Liver (tissue), 9 donors: ENCODE measurements around the gene ADGRD1. TPM values are rescaled to one million over a fixed set of nuclear protein-coding genes. Genes with fewer than 3 reads are reported as not detected.

Source experiments
- DNase-seq: peaks from one replicate; pipeline ENCODE4 v3.0.0-alpha.2; 2017; ENCODE audit warnings: low spot score
- H3K27ac ChIP-seq, 2 donors: one replicate each; pipeline ENCODE4 v1.7.0; 2013; ENCODE audit warnings: inconsistent platforms in 2 of 2, low read length in 2 of 2, control low read depth in 1 of 2, low read depth in 1 of 2, mild to moderate bottlenecking in 1 of 2
- H3K27me3 ChIP-seq, 4 donors: one replicate each; pipeline versions ENCODE4 v1.6.1 to v1.7.0; 2013; ENCODE audit warnings: low read length in 3 of 4, inconsistent platforms in 1 of 4, mild to moderate bottlenecking in 1 of 4, moderate library complexity in 1 of 4; ENCODE audit not compliant: control insufficient read depth in 4 of 4, insufficient read depth in 4 of 4
- H3K36me3 ChIP-seq, 4 donors: one replicate each; pipeline versions ENCODE4 v1.6.1 to v1.7.0; 2013; ENCODE audit warnings: low read length in 3 of 4, mild to moderate bottlenecking in 3 of 4, low read depth in 1 of 4, moderate library complexity in 1 of 4; ENCODE audit not compliant: control insufficient read depth in 4 of 4, insufficient read depth in 3 of 4
- H3K4me1 ChIP-seq, 4 donors: one replicate each; pipeline versions ENCODE4 v1.6.1 to v1.7.0; 2013; ENCODE audit warnings: low read length in 3 of 4, mild to moderate bottlenecking in 3 of 4, moderate library complexity in 1 of 4; ENCODE audit not compliant: control insufficient read depth in 4 of 4, insufficient read depth in 4 of 4
- H3K4me3 ChIP-seq, 3 donors: one replicate each; pipeline versions ENCODE4 v1.6.1 to v1.7.0; 2013; ENCODE audit warnings: low read length in 3 of 3, control low read depth in 1 of 3, low read depth in 1 of 3, mild to moderate bottlenecking in 1 of 3
- H3K9ac ChIP-seq, 2 donors: one replicate each; pipeline ENCODE4 v1.7.0; 2013; ENCODE audit warnings: low read length in 2 of 2, mild to moderate bottlenecking in 2 of 2, moderate library complexity in 2 of 2, control low read depth in 1 of 2, low read depth in 1 of 2
- H3K9me3 ChIP-seq, 4 donors: one replicate each; pipeline versions ENCODE4 v1.6.1 to v1.7.0; 2013; ENCODE audit warnings: low read length in 3 of 4; ENCODE audit not compliant: control insufficient read depth in 4 of 4
- EGR1 ChIP-seq, 2 donors: IDR thresholded peaks; 2 replicates each; pipeline ENCODE4 v1.6.1; 2016 to 2018; ENCODE audit warnings: antibody characterized with exemption in 2 of 2, low read depth in 2 of 2
- FOXA1 ChIP-seq: IDR thresholded peaks from 2 replicates; pipeline ENCODE4 v1.6.1; 2016; ENCODE audit warnings: antibody characterized with exemption
- FOXA2 ChIP-seq: IDR thresholded peaks from 2 replicates; pipeline ENCODE4 v1.6.1; 2016; ENCODE audit warnings: antibody characterized with exemption
- GABPA ChIP-seq, 2 donors: IDR thresholded peaks in 1 of 2; conservative IDR thresholded peaks in 1 of 2; 2 replicates each; pipeline ENCODE4 v1.6.1; 2016; ENCODE audit warnings: antibody characterized with exemption in 2 of 2, mild to moderate bottlenecking in 1 of 2, moderate library complexity in 1 of 2
- HNF4G ChIP-seq: IDR thresholded peaks from 2 replicates; pipeline ENCODE4 v1.6.1; 2016; ENCODE audit warnings: antibody characterized with exemption
- JUND ChIP-seq, 2 donors: IDR thresholded peaks; 2 replicates each; pipeline ENCODE4 v1.6.1; 2016; ENCODE audit warnings: antibody characterized with exemption in 2 of 2
- NR2F2 ChIP-seq: IDR thresholded peaks from 2 replicates; pipeline ENCODE4 v1.6.1; 2016; ENCODE audit warnings: antibody characterized with exemption
- RAD21 ChIP-seq, 2 donors: IDR thresholded peaks; 2 replicates each; pipeline ENCODE4 v1.6.1; 2016; ENCODE audit warnings: antibody characterized with exemption in 2 of 2, mild to moderate bottlenecking in 2 of 2
- RXRA ChIP-seq, 2 donors: IDR thresholded peaks; 2 replicates each; pipeline ENCODE4 v1.6.1; 2017 to 2018; ENCODE audit warnings: antibody characterized with exemption in 2 of 2, mild to moderate bottlenecking in 1 of 2
- TAF1 ChIP-seq: conservative IDR thresholded peaks from 2 replicates; pipeline ENCODE4 v1.6.1; 2016; ENCODE audit warnings: antibody characterized with exemption, mild to moderate bottlenecking
- YY1 ChIP-seq: IDR thresholded peaks from 2 replicates; pipeline ENCODE4 v1.6.1; 2016; ENCODE audit warnings: antibody characterized with exemption, mild to moderate bottlenecking
- WGBS: extraction: QIAGEN DNeasy Blood & Tissue Kit; methylation state at CpG from one replicate; pipeline ENCODE4 v1.1.7; 2013; 5-methylcytosine and 5-hydroxymethylcytosine counted together
- polyA plus RNA-seq, 2 donors: library from polyadenylated mRNA; stranded (reverse) in 1 of 2; unstranded in 1 of 2; fragments of 200-250 nt in 1 of 2; fragments of >200 nt in 1 of 2; fragmentation: Nextera tagmentation in 1 of 2; extraction: Ambion mirVana in 1 of 2; gene quantifications; one replicate each; pipeline versions ENCODE4 v1.2.1 to v1.2.3, GENCODE V29; 2013 to 2015
- total RNA-seq, 2 donors: library from RNA; depleted of rRNA; stranded (reverse); fragments of >200 nt; gene quantifications; one replicate each; pipeline ENCODE4 v1.2.3, GENCODE V29; 2014
- TF ChIP-seq, protein P1 (sequence below): IDR thresholded peaks from 2 replicates; pipeline ENCODE4 v1.6.1; 2016; ENCODE audit warnings: antibody characterized with exemption, mild to moderate bottlenecking
- TF ChIP-seq, protein P2 (sequence below): IDR thresholded peaks from 2 replicates; pipeline ENCODE4 v1.6.1; 2016; ENCODE audit warnings: antibody characterized with exemption
- TF ChIP-seq, protein P3 (sequence below): IDR thresholded peaks from 2 replicates; pipeline ENCODE4 v1.6.1; 2016; ENCODE audit warnings: antibody characterized with exemption
- TF ChIP-seq, protein P4 (sequence below): IDR thresholded peaks from 2 replicates; pipeline ENCODE4 v1.6.1; 2016; ENCODE audit warnings: antibody characterized with exemption
- TF ChIP-seq, protein P5 (sequence below): fragments of 150-350 bp; IDR thresholded peaks from 2 replicates; pipeline ENCODE4 v1.5.1; 2017; ENCODE audit warnings: improper control_type of control experiment, low read depth, low read length; ENCODE audit not compliant: missing input control
- donor health status: healthy.
- donor health status: healthy.
- donor health status: healthy.
- donor health status: healthy.
- donor health status: healthy.

Gene ADGRD1
- total and polyA plus RNA-seq, 4 donors: 2.7 to 7.1 (median 4.6) TPM

DNA sequence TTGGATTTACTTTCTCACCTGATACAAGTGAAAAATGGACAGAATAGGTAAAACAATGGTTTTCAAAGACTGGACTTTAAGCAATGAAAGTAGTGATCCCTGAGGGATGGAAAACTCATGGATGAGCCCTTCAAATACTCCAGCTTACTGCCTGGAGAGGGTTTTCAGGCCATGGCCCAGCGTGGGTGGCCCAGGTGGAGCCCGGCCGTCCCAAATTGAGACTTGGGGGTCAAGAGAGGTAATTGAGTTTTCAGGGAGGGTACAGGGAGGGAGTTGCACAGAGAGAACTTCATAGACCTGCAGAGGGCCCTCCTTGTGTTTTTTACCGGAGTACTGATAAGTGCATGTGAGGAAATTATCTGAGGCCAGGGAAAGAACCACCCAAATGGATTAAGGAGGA lies 44.6 kb upstream of the ADGRD1 start:
- WGBS: 92% methylated on average over 4 of the region's 4 CpGs
- Histone ChIP-seq H3K4me3 (no peak overlapping the region), H3K27ac (no peak overlapping the region), H3K9ac (no peak overlapping the region), H3K27me3 (no peaks in the 10 kb centered on the region), H3K4me1 (no peaks in the 10 kb centered on the region), H3K36me3 (no peaks in the 10 kb centered on the region), H3K9me3 (peaks cover 0 to 5% (median 0%) of the 10 kb centered on the region in 4 donors)
- no peak for TF ChIP-seq FOXA1
- TF ChIP-seq, protein P1, sequence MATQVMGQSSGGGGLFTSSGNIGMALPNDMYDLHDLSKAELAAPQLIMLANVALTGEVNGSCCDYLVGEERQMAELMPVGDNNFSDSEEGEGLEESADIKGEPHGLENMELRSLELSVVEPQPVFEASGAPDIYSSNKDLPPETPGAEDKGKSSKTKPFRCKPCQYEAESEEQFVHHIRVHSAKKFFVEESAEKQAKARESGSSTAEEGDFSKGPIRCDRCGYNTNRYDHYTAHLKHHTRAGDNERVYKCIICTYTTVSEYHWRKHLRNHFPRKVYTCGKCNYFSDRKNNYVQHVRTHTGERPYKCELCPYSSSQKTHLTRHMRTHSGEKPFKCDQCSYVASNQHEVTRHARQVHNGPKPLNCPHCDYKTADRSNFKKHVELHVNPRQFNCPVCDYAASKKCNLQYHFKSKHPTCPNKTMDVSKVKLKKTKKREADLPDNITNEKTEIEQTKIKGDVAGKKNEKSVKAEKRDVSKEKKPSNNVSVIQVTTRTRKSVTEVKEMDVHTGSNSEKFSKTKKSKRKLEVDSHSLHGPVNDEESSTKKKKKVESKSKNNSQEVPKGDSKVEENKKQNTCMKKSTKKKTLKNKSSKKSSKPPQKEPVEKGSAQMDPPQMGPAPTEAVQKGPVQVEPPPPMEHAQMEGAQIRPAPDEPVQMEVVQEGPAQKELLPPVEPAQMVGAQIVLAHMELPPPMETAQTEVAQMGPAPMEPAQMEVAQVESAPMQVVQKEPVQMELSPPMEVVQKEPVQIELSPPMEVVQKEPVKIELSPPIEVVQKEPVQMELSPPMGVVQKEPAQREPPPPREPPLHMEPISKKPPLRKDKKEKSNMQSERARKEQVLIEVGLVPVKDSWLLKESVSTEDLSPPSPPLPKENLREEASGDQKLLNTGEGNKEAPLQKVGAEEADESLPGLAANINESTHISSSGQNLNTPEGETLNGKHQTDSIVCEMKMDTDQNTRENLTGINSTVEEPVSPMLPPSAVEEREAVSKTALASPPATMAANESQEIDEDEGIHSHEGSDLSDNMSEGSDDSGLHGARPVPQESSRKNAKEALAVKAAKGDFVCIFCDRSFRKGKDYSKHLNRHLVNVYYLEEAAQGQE: no peak
- TF ChIP-seq, protein P2, sequence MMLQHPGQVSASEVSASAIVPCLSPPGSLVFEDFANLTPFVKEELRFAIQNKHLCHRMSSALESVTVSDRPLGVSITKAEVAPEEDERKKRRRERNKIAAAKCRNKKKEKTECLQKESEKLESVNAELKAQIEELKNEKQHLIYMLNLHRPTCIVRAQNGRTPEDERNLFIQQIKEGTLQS: no peak
- no peak for TF ChIP-seq TAF1
- TF ChIP-seq YY1: no peak
- TF ChIP-seq, protein P3, sequence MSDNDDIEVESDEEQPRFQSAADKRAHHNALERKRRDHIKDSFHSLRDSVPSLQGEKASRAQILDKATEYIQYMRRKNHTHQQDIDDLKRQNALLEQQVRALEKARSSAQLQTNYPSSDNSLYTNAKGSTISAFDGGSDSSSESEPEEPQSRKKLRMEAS: no peak
- no peak for TF ChIP-seq HNF4G
- DNase-seq: no peak

DNA sequence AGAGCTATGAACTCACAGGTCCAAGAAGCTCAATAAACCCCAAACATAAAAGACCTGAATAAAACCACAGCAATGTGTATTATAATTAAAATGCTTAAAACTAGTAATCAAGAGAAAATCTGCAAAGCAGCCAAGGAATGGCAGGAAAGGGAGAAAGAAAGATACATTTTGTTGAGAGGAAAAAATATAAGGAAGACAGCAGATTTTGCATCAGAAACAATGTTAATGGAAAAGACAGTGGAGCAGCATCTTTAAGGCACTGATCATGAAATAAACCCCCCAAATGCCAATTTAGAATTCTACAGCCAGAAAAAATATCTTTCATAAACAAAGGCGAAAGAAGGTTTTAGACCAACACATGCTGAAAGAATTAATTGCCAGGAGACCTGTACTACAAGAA lies 42.5 kb upstream of the ADGRD1 start:
- H3K9ac ChIP-seq: no peak overlapping the region
- H3K27me3 ChIP-seq: no peaks in the 10 kb centered on the region
- no peaks in the 10 kb centered on the region for H3K4me1 ChIP-seq
- H3K4me3 ChIP-seq: no peak overlapping the region
- TF ChIP-seq GABPA (IDR thresholded peaks at IDR 0.05 in 1 of 2, conservative IDR thresholded peaks at IDR 0.05 in 1 of 2): no peak
- no peak for TF ChIP-seq HNF4G
- TF ChIP-seq, protein P3: no peak
- TF ChIP-seq EGR1 (IDR thresholded peaks at IDR 0.05; ENCODE audit: low read depth in 2 of 2): no peak
- TF ChIP-seq FOXA1: no peak
- TF ChIP-seq JUND (IDR thresholded peaks at IDR 0.05): no peak
- TF ChIP-seq FOXA2: no peak
- TF ChIP-seq TAF1: no peak
- no peak for TF ChIP-seq RXRA (IDR thresholded peaks at IDR 0.05)
- TF ChIP-seq NR2F2: no peak
- TF ChIP-seq, protein P4, sequence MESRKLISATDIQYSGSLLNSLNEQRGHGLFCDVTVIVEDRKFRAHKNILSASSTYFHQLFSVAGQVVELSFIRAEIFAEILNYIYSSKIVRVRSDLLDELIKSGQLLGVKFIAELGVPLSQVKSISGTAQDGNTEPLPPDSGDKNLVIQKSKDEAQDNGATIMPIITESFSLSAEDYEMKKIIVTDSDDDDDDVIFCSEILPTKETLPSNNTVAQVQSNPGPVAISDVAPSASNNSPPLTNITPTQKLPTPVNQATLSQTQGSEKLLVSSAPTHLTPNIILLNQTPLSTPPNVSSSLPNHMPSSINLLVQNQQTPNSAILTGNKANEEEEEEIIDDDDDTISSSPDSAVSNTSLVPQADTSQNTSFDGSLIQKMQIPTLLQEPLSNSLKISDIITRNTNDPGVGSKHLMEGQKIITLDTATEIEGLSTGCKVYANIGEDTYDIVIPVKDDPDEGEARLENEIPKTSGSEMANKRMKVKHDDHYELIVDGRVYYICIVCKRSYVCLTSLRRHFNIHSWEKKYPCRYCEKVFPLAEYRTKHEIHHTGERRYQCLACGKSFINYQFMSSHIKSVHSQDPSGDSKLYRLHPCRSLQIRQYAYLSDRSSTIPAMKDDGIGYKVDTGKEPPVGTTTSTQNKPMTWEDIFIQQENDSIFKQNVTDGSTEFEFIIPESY: no peak
- no peak for TF ChIP-seq RAD21 (IDR thresholded peaks at IDR 0.05)
- no peak for TF ChIP-seq YY1
- TF ChIP-seq, protein P5, sequence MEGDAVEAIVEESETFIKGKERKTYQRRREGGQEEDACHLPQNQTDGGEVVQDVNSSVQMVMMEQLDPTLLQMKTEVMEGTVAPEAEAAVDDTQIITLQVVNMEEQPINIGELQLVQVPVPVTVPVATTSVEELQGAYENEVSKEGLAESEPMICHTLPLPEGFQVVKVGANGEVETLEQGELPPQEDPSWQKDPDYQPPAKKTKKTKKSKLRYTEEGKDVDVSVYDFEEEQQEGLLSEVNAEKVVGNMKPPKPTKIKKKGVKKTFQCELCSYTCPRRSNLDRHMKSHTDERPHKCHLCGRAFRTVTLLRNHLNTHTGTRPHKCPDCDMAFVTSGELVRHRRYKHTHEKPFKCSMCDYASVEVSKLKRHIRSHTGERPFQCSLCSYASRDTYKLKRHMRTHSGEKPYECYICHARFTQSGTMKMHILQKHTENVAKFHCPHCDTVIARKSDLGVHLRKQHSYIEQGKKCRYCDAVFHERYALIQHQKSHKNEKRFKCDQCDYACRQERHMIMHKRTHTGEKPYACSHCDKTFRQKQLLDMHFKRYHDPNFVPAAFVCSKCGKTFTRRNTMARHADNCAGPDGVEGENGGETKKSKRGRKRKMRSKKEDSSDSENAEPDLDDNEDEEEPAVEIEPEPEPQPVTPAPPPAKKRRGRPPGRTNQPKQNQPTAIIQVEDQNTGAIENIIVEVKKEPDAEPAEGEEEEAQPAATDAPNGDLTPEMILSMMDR: no peak
- no peak overlapping the region for H3K27ac ChIP-seq
- 48% methylated on average over 1 of the region's 1 CpG for WGBS
- no peak for DNase-seq
- no peaks in the 10 kb centered on the region for H3K36me3 ChIP-seq
- H3K9me3 ChIP-seq: peaks cover 0 to 5% (median 0%) of the 10 kb centered on the region in 4 donors
